WTC11 (cell line): ENCODE measurements around the gene PPM1B. TPM values are rescaled to one million over a fixed set of nuclear protein-coding genes. Genes with fewer than 3 reads are reported as not detected.

Experiments
- ATAC-seq: fragments of 200-7000 bp; cut with Tn5 transposase; 2 replicates; pipeline ENCODE4 v1.10.0; 2021; ENCODE audit warnings: mild to moderate bottlenecking, moderate library complexity
- CTCF ChIA-PET: fragments of 300-600 bp; sonication (Branson Sonifier 250); formaldehyde crosslinking; loops from one replicate; lab custom pipeline; 2021; ENCODE audit warnings: antibody characterized with exemption; lab: Charles Lee
- POLR2A ChIA-PET: fragments of 350-600 bp; sonication (Branson Sonifier 250); formaldehyde crosslinking; loops from one replicate; lab custom pipeline; 2021; ENCODE audit warnings: antibody characterized with exemption; lab: Charles Lee
- DNase-seq: peaks from one replicate; pipeline ENCODE4 v3.0.0; 2021; ENCODE audit warnings: low spot score
- H3K27ac Mint-ChIP-seq: 2 replicates; pipeline ENCODE4 v1.8.0; 2021; ENCODE audit warnings: mixed read lengths
- H3K27me3 Mint-ChIP-seq: 2 replicates; pipeline ENCODE4 v1.8.0; 2021; ENCODE audit warnings: low read depth, mild to moderate bottlenecking, moderate library complexity, mixed read lengths
- H3K36me3 Mint-ChIP-seq: 2 replicates; pipeline ENCODE4 v1.8.0; 2021; ENCODE audit warnings: mixed read lengths
- H3K4me1 Mint-ChIP-seq: 2 replicates; pipeline ENCODE4 v1.8.0; 2022; ENCODE audit warnings: mixed read lengths
- H3K4me3 Mint-ChIP-seq: 2 replicates; pipeline ENCODE4 v1.8.0; 2021; ENCODE audit warnings: mild to moderate bottlenecking, moderate library complexity, mixed read lengths
- H3K9me3 Mint-ChIP-seq: 2 replicates; pipeline ENCODE4 v1.8.0; 2021; ENCODE audit warnings: mixed read lengths
- ATF1 ChIP-seq: sonication (generic); formaldehyde crosslinking; IDR thresholded peaks from 2 replicates; pipeline ENCODE4 v1.8.1; 2023; ENCODE audit warnings: mild to moderate bottlenecking, moderate library complexity, missing genetic modification reagents
- ELF4 ChIP-seq: sonication (generic); formaldehyde crosslinking; IDR thresholded peaks from 2 replicates; pipeline ENCODE4 v1.8.1; 2022; ENCODE audit warnings: low read depth, mild to moderate bottlenecking, moderate library complexity, missing genetic modification reagents
- GRHL2 ChIP-seq: fragments of 250-450 bp; sonication (Bioruptor Pico); IDR thresholded peaks from 2 replicates; pipeline ENCODE4 v1.8.0; 2022; ENCODE audit warnings: mild to moderate bottlenecking, moderate library complexity; ENCODE audit not compliant: insufficient replicate concordance, severe bottlenecking
- GTF2I ChIP-seq: fragments of 250-450 bp; sonication (Bioruptor Pico); conservative IDR thresholded peaks from 2 replicates; pipeline ENCODE4 v1.4.0; 2021; ENCODE audit warnings: mild to moderate bottlenecking
- PRRX2 ChIP-seq: fragments of 250-450 bp; sonication (Bioruptor Pico); IDR thresholded peaks from 2 replicates; pipeline ENCODE4 v1.8.0; 2021; ENCODE audit warnings: mild to moderate bottlenecking
- RORB ChIP-seq: fragments of 250-450 bp; sonication (Bioruptor Pico); IDR thresholded peaks from 2 replicates; pipeline ENCODE4 v1.9.0; 2021; ENCODE audit warnings: mild to moderate bottlenecking
- ZNF219 ChIP-seq: sonication (generic); formaldehyde crosslinking; IDR thresholded peaks from 2 replicates; pipeline ENCODE4 v1.8.0; 2023; ENCODE audit warnings: missing genetic modification reagents, mild to moderate bottlenecking, borderline replicate concordance
- ZNF396 ChIP-seq: fragments of 250-450 bp; sonication (Bioruptor Pico); IDR thresholded peaks from 2 replicates; pipeline ENCODE4 v1.8.0; 2021; ENCODE audit warnings: mild to moderate bottlenecking, moderate library complexity, borderline replicate concordance
- total RNA-seq: library from RNA; stranded (reverse); gene quantifications from 3 replicates; pipeline ENCODE4 v1.2.3, GENCODE V29; 2021
- TF ChIP-seq, protein P1 (sequence below): fragments of 250-450 bp; sonication (Bioruptor Pico); IDR thresholded peaks from 2 replicates; pipeline ENCODE4 v1.8.0; 2021; ENCODE audit warnings: mild to moderate bottlenecking
- TF ChIP-seq, protein P2 (sequence below): fragments of 250-450 bp; sonication (Bioruptor Pico); IDR thresholded peaks from 2 replicates; pipeline ENCODE4 v1.9.0; 2021; ENCODE audit warnings: moderate library complexity, mild to moderate bottlenecking, inconsistent platforms, borderline replicate concordance
- TF ChIP-seq, protein P3 (sequence below): fragments of 250-450 bp; sonication (Bioruptor Pico); IDR thresholded peaks from 2 replicates; pipeline ENCODE4 v1.9.0; 2021; ENCODE audit warnings: mild to moderate bottlenecking
- TF ChIP-seq, protein P4 (sequence below): fragments of 250-450 bp; sonication (Bioruptor Pico); IDR thresholded peaks from 2 replicates; pipeline ENCODE4 v2.1.2; 2022; ENCODE audit warnings: mild to moderate bottlenecking, moderate library complexity
- TF ChIP-seq, protein P5 (sequence below): sonication (generic); formaldehyde crosslinking; IDR thresholded peaks from 2 replicates; pipeline ENCODE4 v1.8.1; 2023; ENCODE audit warnings: mild to moderate bottlenecking, moderate library complexity, missing genetic modification reagents
- TF ChIP-seq, protein P6 (sequence below): sonication (generic); formaldehyde crosslinking; IDR thresholded peaks from 2 replicates; pipeline ENCODE4 v1.8.1; 2022; ENCODE audit warnings: low read depth, mild to moderate bottlenecking, moderate library complexity, missing genetic modification reagents, borderline replicate concordance
- TF ChIP-seq, protein P7 (sequence below): sonication (generic); formaldehyde crosslinking; IDR thresholded peaks from 2 replicates; pipeline ENCODE4 v1.8.1; 2023; ENCODE audit warnings: mild to moderate bottlenecking, missing genetic modification reagents

Gene PPM1B
- total RNA-seq, 1 experiment from 2014 or later = 96.4 TPM

DNA sequence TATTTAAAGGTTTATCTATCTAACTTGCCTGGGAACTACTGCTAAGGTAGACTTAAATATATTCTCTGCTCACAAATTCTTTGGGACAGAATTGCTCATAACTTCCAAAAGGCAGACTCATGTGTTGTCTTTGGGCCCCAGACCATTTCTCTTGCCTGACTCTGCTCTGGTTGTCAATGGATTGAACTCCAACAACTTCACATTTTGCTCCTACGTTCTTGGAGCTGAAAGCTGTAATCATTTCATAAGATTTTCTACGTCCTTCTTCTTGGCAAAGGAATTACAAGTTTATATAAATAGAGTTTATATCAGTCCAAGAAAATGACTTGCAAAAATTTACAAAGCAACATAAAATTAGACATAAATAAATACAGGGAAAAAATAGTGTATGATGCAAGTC lies 32.9 kb upstream of the PPM1B start:
- POLR2A ChIA-PET = no interaction called here
- peak overlapping the region; percentile 9; the same call in 1 of the 2 replicates for H3K4me3 Mint-ChIP-seq
- TF ChIP-seq, protein P1, sequence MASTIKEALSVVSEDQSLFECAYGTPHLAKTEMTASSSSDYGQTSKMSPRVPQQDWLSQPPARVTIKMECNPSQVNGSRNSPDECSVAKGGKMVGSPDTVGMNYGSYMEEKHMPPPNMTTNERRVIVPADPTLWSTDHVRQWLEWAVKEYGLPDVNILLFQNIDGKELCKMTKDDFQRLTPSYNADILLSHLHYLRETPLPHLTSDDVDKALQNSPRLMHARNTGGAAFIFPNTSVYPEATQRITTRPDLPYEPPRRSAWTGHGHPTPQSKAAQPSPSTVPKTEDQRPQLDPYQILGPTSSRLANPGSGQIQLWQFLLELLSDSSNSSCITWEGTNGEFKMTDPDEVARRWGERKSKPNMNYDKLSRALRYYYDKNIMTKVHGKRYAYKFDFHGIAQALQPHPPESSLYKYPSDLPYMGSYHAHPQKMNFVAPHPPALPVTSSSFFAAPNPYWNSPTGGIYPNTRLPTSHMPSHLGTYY (CRISPR knock-in tag) = 0 out of 2 replicates have a peak, but pooled peaks have one; percentile 42
- TF ChIP-seq, protein P2, sequence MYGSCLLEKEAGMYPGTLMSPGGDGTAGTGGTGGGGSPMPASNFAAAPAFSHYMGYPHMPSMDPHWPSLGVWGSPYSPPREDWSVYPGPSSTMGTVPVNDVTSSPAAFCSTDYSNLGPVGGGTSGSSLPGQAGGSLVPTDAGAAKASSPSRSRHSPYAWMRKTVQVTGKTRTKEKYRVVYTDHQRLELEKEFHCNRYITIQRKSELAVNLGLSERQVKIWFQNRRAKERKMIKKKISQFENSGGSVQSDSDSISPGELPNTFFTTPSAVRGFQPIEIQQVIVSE (CRISPR knock-in tag) = no peak
- TF ChIP-seq, protein P3, sequence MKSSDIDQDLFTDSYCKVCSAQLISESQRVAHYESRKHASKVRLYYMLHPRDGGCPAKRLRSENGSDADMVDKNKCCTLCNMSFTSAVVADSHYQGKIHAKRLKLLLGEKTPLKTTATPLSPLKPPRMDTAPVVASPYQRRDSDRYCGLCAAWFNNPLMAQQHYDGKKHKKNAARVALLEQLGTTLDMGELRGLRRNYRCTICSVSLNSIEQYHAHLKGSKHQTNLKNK (CRISPR knock-in tag) = no peak
- TF ChIP-seq, protein P4, sequence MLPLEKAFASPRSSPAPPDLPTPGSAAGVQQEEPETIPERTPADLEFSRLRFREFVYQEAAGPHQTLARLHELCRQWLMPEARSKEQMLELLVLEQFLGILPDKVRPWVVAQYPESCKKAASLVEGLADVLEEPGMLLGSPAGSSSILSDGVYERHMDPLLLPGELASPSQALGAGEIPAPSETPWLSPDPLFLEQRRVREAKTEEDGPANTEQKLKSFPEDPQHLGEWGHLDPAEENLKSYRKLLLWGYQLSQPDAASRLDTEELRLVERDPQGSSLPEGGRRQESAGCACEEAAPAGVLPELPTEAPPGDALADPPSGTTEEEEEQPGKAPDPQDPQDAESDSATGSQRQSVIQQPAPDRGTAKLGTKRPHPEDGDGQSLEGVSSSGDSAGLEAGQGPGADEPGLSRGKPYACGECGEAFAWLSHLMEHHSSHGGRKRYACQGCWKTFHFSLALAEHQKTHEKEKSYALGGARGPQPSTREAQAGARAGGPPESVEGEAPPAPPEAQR (CRISPR knock-in tag) = no peak
- TF ChIP-seq, protein P5, sequence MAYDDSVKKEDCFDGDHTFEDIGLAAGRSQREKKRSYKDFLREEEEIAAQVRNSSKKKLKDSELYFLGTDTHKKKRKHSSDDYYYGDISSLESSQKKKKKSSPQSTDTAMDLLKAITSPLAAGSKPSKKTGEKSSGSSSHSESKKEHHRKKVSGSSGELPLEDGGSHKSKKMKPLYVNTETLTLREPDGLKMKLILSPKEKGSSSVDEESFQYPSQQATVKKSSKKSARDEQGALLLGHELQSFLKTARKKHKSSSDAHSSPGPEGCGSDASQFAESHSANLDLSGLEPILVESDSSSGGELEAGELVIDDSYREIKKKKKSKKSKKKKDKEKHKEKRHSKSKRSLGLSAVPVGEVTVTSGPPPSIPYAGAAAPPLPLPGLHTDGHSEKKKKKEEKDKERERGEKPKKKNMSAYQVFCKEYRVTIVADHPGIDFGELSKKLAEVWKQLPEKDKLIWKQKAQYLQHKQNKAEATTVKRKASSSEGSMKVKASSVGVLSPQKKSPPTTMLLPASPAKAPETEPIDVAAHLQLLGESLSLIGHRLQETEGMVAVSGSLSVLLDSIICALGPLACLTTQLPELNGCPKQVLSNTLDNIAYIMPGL (CRISPR knock-in tag) = no peak
- TF ChIP-seq, protein P6, sequence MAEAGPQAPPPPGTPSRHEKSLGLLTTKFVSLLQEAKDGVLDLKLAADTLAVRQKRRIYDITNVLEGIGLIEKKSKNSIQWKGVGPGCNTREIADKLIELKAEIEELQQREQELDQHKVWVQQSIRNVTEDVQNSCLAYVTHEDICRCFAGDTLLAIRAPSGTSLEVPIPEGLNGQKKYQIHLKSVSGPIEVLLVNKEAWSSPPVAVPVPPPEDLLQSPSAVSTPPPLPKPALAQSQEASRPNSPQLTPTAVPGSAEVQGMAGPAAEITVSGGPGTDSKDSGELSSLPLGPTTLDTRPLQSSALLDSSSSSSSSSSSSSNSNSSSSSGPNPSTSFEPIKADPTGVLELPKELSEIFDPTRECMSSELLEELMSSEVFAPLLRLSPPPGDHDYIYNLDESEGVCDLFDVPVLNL (CRISPR knock-in tag) = no peak
- DNase-seq (no peak), ATAC-seq (peak; percentile 3; the same call in 1 of the 2 replicates)
- no peaks in the 10 kb centered on the region; the same call in 1 of the 2 replicates for H3K27me3 Mint-ChIP-seq
- peaks cover 32% of the 10 kb centered on the region for H3K9me3 Mint-ChIP-seq
- H3K27ac Mint-ChIP-seq = peak overlapping the region; percentile 99
- peaks cover 80% of the 10 kb centered on the region for H3K4me1 Mint-ChIP-seq
- CTCF ChIA-PET = no interaction called here
- H3K36me3 Mint-ChIP-seq = peaks cover 33% of the 10 kb centered on the region

DNA sequence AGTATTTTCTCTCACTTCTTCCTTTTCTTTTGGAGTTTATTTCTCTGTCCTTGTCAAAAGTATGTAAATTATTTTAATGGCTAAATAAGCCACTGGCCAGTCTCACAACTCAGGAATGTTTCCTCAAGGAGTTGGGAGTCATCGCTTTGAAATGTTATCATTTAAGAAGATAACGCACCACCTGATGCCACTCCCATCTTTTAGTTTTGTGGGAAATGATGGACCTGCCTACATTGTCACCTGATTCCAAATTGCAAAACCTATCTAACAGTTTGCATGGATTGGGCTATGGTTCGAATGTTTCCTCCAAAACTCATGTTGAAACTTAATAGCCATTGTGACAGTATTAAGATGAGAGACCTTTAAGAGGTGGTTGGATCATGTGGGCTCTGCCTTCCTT lies 32.4 kb upstream of the PPM1B start:
- ChIA-PET POLR2A (no interaction called here), CTCF (no interaction called here)
- Mint-ChIP-seq H3K27ac (peak overlapping the region; percentile 99), H3K36me3 (peaks cover 31% of the 10 kb centered on the region), H3K27me3 (no peaks in the 10 kb centered on the region; the same call in 1 of the 2 replicates), H3K4me1 (peaks cover 76% of the 10 kb centered on the region), H3K4me3 (no peak overlapping the region)
- peak; percentile 3; the same call in 1 of the 2 replicates for ATAC-seq
- no peak for DNase-seq
- TF ChIP-seq, protein P7, sequence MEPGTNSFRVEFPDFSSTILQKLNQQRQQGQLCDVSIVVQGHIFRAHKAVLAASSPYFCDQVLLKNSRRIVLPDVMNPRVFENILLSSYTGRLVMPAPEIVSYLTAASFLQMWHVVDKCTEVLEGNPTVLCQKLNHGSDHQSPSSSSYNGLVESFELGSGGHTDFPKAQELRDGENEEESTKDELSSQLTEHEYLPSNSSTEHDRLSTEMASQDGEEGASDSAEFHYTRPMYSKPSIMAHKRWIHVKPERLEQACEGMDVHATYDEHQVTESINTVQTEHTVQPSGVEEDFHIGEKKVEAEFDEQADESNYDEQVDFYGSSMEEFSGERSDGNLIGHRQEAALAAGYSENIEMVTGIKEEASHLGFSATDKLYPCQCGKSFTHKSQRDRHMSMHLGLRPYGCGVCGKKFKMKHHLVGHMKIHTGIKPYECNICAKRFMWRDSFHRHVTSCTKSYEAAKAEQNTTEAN = no peak
- TF ChIP-seq ZNF396 (CRISPR knock-in tag) = no peak
- no peak for TF ChIP-seq ZNF219 (CRISPR knock-in tag)
- no peak for TF ChIP-seq RORB (CRISPR knock-in tag)
- no peak for TF ChIP-seq ATF1 (CRISPR knock-in tag)
- TF ChIP-seq, all 79 proteins: peak for 0
- H3K9me3 Mint-ChIP-seq = peaks cover 30% of the 10 kb centered on the region

DNA sequence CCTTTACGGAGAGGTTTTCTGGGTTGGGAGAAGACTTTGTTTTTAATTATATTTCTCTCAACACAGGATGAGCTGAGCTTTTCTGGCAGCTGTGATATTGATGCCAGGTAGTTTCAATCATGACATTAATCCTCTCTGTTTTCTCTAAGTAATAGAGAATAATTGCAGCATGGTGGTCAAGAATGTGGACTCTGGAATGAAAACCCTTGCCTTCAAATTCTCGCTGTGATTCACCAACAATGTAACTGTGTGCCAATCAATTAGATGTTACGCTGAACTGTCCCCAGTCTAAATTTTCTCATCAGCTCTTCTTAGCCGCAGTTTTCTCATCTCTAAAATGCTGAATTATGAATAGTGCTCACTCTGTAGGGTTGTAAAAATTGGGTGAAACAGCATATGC lies 31.6 kb upstream of the PPM1B start:
- Mint-ChIP-seq H3K36me3 (peaks cover 26% of the 10 kb centered on the region), H3K4me1 (peaks cover 68% of the 10 kb centered on the region), H3K9me3 (peaks cover 30% of the 10 kb centered on the region), H3K4me3 (no peak overlapping the region), H3K27me3 (no peaks in the 10 kb centered on the region), H3K27ac (peak overlapping the region; percentile 99)
- DNase-seq (no peak), ATAC-seq (no peak)
- ChIA-PET CTCF (no interaction called here), POLR2A (interaction anchor here (1.6 kb wide), 1 partner anchor 31 kb away, joined by 6 read pairs; the partner anchor contains the start of gene PPM1B)
- TF ChIP-seq PRRX2 = no peak
- no peak for TF ChIP-seq ELF4 (CRISPR knock-in tag)
- TF ChIP-seq GRHL2 (CRISPR knock-in tag) = no peak
- TF ChIP-seq GTF2I (CRISPR knock-in tag) = no peak
